Measurements from ENCODE around the gene SMIM44. TPM values are rescaled to one million over a fixed set of nuclear protein-coding genes. Genes with fewer than 3 reads are reported as not detected.

The SMIM44 gene
- total RNA-seq, 4 donors from 2014 or later, result 5.4 to 11.0 TPM; not detected in 2

DNA sequence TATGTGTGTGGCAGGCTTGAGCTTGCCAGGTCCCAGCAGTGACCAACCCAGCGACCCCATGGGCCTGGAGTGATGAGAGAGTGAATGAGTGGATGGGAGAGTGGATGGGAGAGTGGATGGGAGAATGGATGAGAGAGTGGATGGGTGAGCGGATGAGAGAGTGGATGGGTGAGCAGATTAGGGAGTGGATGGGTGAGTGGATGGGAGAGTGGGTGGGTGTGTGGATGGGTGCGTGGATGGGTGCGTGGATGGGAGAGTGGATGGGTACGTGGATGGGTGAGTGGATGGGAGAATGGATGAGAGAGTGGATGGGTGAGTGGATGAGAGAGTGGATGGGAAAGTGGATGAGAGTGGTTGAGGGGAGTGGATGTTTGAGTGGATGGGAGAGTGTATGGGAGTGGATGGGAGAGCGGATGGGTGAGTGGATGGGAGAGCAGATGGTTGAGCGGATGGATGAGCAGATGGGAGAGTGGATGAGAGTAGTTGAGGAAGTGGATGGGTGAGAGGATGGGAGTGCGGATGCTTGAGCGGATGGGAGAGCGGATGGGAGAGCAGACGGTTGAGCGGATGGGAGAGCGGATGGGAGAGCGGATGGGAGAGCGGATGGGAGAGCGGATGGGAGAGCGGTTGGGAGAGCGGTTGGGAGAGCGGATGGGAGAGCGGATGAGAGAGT lies 45.4 kb upstream of the SMIM44 start:
- H3K36me3 ChIP-seq, result peaks cover 0 to 77% (median 0%) of the 10 kb centered on the region in 3 donors
- DNase-seq, result no peak
- TF ChIP-seq, protein P1, sequence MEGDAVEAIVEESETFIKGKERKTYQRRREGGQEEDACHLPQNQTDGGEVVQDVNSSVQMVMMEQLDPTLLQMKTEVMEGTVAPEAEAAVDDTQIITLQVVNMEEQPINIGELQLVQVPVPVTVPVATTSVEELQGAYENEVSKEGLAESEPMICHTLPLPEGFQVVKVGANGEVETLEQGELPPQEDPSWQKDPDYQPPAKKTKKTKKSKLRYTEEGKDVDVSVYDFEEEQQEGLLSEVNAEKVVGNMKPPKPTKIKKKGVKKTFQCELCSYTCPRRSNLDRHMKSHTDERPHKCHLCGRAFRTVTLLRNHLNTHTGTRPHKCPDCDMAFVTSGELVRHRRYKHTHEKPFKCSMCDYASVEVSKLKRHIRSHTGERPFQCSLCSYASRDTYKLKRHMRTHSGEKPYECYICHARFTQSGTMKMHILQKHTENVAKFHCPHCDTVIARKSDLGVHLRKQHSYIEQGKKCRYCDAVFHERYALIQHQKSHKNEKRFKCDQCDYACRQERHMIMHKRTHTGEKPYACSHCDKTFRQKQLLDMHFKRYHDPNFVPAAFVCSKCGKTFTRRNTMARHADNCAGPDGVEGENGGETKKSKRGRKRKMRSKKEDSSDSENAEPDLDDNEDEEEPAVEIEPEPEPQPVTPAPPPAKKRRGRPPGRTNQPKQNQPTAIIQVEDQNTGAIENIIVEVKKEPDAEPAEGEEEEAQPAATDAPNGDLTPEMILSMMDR (IDR thresholded peaks at IDR 0.05), result no peak
- no peak for TF ChIP-seq POLR2A (IDR thresholded peaks at IDR 0.05)
- no peak overlapping the region for H3K27ac ChIP-seq
- H3K9me3 ChIP-seq, result no peaks in the 10 kb centered on the region
- no peak overlapping the region for H3K4me3 ChIP-seq
- no peaks in the 10 kb centered on the region for H3K4me1 ChIP-seq
- no peaks in the 10 kb centered on the region for H3K27me3 ChIP-seq

DNA sequence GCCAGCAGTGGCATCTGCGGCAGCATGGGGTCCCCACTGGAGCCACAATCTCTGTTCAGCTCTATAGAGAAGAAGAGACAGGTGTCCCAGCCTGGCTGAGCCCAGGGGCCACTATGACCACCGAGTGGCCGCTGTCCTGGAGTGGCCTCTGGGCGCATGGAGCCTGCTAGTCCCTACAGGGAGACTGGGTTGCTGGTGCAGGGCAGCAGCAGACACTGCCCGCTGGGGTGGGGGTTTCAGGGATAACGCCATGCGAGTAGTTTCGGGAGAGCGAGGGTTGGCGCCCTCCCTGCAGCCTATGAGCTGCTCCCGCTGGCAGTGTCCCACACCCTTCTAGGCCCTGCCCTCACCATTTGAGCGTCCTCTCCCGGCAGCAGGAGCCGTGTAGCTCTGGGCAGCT lies 44.8 kb upstream of the SMIM44 start:
- no peak for TF ChIP-seq POLR2A (IDR thresholded peaks at IDR 0.05)
- TF ChIP-seq, protein P1 (IDR thresholded peaks at IDR 0.05), result no peak
- Histone ChIP-seq H3K27me3 (no peaks in the 10 kb centered on the region), H3K4me1 (no peaks in the 10 kb centered on the region), H3K36me3 (peaks cover 0 to 77% (median 0%) of the 10 kb centered on the region in 3 donors), H3K9me3 (no peaks in the 10 kb centered on the region), H3K27ac (no peak overlapping the region), H3K4me3 (no peak overlapping the region)
- DNase-seq, result no peak

DNA sequence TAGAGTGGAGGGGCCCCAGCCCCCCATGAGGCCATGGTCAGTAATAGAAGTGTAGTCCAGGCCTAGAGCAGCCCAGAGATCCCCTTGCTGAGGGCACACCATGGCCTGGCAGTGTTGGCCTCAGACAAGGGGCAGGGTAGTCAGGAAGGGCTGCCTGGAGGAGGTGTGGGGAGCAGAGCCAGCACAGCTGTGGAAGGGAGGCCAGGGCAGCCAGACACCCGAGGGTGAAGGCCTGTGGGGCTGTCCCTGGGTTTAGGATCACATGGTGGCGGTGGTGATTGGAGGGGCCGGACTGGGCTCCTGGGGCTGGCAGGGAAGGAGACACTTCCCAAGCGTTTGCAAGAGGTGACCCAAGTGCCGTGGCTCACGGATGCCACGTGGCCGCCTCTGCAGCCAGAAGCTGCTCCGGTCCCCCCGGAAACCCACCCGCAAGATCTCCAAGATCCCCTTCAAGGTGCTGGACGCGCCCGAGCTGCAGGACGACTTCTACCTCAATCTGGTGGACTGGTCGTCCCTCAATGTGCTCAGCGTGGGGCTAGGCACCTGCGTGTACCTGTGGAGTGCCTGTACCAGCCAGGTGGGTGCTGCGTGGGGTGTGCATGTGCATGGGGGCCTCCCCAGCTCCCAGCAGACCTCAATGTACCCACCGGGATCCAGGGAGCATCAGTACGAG lies 44.1 kb upstream of the SMIM44 start:
- no peak for DNase-seq
- H3K27ac ChIP-seq, result no peak overlapping the region
- no peaks in the 10 kb centered on the region for H3K9me3 ChIP-seq
- TF ChIP-seq, protein P1 (IDR thresholded peaks at IDR 0.05), result no peak
- TF ChIP-seq POLR2A (IDR thresholded peaks at IDR 0.05), result no peak
- peaks cover 0 to 77% (median 0%) of the 10 kb centered on the region in 3 donors for H3K36me3 ChIP-seq
- H3K4me3 ChIP-seq, result no peak overlapping the region
- no peaks in the 10 kb centered on the region for H3K27me3 ChIP-seq
- H3K4me1 ChIP-seq, result no peaks in the 10 kb centered on the region

DNA sequence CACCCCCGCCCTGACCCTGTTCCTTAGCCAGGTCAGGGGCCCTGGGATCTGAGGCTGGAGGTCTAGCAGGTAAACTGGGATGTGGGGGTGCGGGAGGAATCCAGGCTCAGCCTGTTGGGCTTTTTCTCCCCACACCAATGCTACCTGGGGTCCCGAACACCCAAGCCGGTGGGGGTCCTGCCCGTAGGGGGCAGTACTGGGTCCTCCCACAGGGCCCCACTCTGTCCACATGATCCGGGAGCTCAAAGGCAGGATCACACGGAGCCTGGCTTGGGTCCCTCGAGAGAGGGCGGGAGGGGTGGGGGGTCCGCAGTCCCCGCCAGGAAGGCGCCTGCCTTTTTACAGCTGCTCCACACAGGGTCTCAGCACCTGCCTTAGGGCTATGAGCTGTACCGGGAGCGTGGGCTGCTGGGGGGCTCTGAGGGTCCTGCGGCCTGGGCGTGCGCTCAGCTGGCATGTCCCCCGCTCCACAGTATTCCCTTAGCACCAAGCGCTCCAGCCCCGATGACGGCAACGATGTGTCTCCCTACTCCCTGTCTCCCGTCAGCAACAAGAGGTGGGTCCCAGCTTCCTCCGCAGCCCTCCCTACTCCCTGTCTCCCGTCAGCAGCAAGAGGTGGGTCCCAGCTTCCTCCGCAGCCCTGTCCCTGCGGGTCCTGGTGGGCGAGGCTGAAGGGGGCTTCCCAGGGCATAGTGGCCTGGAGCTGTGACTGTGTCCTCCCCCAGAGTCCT lies 43.4 kb upstream of the SMIM44 start:
- Histone ChIP-seq H3K27me3 (no peaks in the 10 kb centered on the region), H3K36me3 (peaks cover 0 to 70% (median 0%) of the 10 kb centered on the region in 3 donors), H3K27ac (no peak overlapping the region), H3K4me1 (no peaks in the 10 kb centered on the region), H3K4me3 (no peak overlapping the region), H3K9me3 (no peaks in the 10 kb centered on the region)
- DNase-seq, result no peak
- TF ChIP-seq, protein P1 (IDR thresholded peaks at IDR 0.05), result no peak
- TF ChIP-seq POLR2A (IDR thresholded peaks at IDR 0.05), result no peak

DNA sequence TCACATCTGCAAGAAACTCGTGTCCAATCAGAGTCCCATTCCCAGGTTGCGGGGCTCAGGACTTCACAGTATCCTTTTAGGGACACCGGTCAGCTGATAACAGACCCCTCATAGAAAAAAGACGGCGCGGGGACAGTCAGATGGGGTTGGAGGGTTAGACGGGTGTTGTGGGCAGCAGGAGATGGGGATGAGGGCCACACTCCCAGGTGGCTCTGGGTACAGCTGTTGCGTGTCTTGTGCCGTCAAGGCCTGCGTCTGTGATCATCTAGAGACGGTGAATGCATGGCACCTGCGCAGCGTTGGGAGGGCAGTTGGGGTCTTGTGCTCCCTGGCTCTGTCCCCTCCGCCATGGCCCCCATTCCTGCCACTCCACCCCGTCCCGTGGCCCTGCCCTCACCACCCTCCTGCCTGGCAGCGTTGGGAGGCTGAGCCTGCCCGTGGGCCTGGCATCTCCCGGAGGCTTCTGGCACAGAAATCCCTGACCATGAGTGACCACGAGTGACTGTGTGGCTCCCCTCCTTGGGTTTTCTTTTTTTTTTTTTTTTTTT lies 41.7 kb upstream of the SMIM44 start:
- Histone ChIP-seq H3K4me1 (peaks cover 0 to 8% (median 1%) of the 10 kb centered on the region in 4 donors), H3K27ac (no peak overlapping the region), H3K36me3 (peaks cover 0 to 58% (median 0%) of the 10 kb centered on the region in 3 donors), H3K27me3 (no peaks in the 10 kb centered on the region), H3K9me3 (no peaks in the 10 kb centered on the region), H3K4me3 (no peak overlapping the region)
- no peak for DNase-seq
- TF ChIP-seq, protein P1 (IDR thresholded peaks at IDR 0.05), result no peak
- TF ChIP-seq POLR2A (IDR thresholded peaks at IDR 0.05), result no peak

All from Peyer's patch (tissue), 4 donors.